GM18511 (cell line): ENCODE results near the gene ASTN1.
A peak's percentile ranks its signal among the peaks of the same experiment; 100 is the strongest.

Experiments
- ATAC-seq: cut with Tn5 transposase; IDR thresholded peaks from one replicate; pipeline ENCODE4 v1.9.1; 2021; ENCODE audit warnings: mild to moderate bottlenecking, moderate library complexity; ENCODE audit not compliant: unreplicated experiment

Gene ASTN1

DNA sequence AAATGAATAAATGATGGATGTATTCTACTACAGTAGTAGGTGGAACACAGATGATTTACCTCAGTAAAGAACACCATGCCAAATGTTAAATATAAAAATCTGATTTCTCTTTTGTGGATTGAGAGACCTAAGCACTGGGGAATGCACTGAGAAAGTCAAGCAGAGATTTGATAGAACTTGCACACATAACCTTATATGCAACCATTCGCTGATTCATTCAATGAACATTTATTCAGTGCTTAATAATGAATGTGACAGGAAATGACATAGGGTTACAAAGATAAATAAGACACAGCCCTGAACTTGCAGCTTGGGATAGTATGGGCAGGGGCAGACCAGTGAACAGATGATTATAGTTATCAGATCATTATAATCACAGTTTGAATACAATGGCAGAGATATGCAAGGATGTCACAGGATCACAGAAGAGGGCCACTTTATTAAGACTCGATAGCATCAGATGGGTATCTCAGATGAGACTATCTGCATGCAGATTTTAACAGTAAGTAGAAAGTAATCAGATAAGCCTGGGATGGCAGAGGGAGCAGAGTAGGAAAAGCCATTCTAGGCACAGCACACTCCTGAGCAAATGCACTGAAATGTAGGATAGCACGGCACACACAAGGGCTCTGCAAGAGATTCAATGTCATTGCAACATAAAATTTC is 169.4 kb downstream of the ASTN1 start:
- no peak for ATAC-seq

DNA sequence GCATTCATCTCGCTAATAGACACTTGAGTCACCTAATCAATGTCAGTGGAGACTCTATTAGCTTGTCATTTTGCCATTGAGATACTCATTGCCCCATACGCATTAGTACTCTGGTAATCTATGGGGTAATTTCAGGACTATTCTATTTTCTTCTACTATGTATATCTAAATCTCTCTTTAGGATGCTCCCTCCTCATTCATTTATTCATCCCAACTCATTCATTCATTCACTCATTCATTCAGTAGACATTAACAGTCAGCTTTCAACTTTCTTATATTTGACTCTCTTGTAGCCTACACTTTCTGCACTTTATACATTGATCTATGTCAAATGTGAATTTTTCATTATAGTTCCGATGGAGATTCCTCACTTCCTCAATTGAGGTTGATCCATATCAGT is 170.9 kb downstream of the ASTN1 start:
- ATAC-seq = no peak

DNA sequence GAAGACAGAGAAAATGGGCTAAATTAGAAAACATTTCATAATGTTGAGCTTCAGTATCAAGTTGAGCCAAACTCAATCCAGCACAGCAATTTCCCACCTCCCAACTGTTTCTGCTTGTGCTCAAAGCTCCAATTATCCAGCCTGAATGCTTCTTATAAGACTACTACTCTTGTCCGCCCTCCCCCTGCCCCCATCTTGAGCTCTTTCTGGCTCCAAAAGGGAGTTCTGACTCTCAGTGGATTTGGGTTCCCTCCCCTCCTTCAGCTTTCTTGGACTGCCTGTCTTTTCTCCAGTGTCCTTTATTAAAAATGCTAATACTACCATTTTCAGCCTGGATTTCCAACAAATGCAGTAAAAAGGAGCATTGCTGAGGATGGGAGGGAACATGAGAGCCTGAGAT is 174.8 kb downstream of the ASTN1 start:
- ATAC-seq = no peak

DNA sequence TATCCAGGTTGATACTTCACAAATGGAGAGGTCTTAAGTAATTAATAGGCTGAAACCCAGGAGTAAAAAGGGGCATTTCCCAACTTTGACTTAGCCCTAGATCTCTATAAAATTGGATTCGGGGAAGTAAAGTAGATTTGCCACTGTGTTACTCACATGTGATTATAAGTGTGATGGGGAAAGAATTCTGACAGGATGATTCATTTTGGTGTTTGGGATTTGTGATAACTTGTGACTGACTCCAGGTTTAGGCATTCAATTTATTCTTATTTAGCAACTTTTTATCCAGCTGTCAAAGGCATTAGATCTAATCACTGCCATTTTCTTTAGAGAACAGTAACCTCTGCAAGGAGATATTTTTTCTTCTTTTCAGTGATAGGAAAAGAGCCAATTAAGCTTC is 175.5 kb downstream of the ASTN1 start:
- ATAC-seq = no peak

DNA sequence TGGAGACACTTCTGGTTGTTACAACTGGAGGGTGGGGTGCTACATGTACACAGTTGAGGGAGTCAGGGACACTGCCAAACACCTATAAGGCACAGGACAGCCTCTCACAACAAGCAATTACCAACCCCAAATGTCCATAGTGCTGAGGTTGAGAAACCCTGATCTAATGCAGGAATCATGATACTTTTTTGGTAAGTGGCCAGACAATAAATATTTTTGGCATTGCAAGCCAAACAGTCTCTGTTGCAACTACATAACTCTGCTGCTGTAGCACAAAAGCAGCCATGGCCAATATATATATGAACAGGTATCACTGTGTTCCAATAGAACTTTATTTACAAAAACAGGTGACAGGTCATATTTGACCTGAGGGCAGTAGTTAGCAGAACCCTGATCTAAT is 177.5 kb downstream of the ASTN1 start:
- no peak for ATAC-seq

DNA sequence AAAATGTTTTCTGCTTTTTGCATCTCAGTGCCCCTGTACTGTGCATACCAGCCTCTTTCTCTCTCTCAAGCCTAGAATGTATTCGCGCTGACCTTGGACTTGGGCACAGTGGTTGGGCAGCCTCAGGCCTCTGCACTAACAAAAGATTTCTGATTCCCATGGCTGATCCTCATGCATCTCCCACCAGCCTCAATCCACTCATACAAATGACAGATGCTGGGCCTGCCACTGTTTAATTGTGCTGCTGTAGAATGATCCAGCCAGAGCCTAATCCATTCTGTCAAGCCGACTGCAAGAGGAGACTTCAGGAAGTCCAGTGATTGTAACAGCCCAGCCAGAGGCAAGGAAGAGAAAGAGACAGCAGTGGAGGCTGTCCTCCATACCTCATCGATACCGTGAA is 180.8 kb downstream of the ASTN1 start:
- no peak for ATAC-seq

DNA sequence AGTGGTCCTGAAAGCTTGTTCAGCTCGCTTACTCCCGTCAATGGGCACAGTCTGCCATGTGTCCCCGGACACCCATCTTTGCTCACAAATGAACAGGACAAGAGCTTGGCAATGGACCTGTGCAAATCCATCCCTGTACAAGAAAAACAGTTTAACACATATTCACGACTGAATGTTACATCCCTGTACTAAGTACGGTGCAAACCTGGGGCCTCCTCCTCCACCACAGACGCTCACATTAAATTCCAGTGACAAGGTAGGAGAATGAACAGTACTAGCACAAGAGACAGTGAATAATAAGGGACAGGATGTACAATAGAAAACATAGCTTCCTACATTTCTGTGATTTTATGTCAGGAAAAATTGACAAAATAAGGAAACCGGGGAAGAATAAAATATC is 187.7 kb downstream of the ASTN1 start:
- no peak for ATAC-seq

DNA sequence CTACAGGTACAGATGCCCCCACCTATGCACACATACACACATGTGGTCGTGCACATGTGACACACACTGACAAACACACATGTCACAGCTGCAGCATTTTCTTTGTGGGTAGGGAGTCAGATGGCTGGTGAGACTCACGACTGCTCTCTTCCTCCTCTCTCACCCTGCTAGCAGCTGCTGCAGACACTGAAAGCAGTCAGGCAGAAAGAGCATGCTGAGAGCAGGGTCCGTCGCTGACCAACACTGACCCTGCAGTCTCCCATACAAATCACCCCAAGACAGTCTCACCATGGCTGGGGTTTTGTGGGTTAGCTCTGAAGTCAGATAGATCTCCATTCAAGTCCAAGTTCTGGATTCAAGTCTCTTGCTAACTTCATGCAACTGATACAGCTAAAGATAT is 188.3 kb downstream of the ASTN1 start:
- ATAC-seq = no peak

DNA sequence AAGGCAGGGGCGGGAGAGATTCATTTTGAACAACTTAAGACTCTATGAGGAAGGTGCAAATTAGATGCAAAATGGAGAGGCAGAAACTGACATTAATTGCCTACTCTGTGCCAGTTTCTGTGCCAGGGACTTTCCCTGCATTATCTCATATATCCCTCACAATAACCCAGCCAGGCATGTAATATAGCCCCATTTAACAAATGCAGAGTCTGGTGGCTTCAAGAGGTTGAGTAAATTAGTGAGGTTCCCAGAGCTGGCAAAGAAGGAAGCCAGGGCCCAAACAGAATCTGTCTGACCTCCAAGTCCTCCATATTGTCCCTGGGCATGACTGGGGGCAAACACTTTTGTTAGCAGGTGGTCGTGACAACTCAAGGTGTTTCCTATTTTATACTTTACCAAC is 199.8 kb downstream of the ASTN1 start:
- no peak for ATAC-seq

DNA sequence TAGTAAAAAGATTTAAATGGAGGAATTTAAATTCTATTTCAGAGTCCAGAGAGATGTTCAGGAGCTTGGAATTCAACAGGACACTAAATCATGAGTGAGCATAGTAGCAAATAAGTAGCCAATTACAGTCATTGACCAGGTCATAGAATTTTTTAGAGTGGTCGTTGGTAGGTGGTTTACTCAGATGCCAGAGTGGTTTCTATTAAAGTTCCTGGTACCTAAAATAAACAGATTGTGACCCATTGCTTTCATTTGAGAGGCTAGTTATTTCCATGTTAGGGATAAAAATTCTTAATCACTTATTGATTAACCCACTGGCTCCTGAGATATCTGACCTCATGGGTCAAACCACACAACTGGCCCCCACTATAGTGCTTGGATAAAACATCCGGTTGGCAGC is 201.3 kb downstream of the ASTN1 start:
- ATAC-seq = no peak

DNA sequence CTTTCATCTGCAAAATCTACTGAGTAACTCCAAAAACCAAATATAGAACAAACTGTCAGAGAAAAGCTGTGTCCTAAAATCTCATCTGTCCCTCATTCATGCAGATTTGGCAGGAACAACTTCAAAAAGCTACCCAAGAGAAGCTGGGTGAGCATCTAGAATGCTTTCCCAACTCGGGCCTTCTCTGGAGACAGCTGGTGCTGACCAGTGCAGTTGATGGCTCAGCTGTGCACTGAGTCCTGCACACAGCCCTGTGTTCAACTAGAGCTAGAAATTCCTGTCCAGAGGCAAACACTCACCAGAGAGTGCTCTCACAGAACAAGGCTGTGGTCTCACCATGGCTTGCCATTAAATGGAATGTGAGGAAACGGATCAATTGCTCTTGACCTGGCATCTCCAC is 202.8 kb downstream of the ASTN1 start:
- no peak for ATAC-seq

DNA sequence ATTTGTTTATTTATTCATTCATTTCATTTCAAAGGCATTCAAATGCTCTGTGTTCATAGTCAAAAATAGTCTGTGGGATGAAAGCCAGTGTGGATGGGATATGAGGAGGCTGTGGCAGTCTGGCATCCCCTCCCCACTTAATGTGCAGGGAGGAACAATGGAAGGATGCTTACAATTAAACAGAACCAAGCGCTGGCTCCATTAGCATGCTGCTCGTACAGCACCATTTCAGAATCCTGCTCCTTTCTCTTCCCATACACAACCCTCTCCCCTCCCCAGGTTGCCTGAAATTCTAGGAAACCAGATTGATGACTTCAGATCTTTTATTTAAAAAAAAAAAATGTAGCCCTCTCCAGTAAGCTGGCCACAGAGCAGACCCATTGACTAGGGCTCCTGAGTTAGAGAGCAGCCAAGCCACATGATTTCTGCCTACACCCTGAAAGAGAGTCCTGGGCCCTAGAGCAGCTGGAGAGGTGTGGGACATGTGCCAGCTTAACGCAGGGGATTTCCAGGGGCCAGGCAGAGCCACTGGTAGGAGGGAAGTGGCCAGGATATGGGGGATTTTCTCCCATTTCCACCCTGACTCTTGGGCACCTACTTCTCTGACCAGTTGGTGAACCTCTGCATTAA is 205.2 kb downstream of the ASTN1 start:
- no peak for ATAC-seq

DNA sequence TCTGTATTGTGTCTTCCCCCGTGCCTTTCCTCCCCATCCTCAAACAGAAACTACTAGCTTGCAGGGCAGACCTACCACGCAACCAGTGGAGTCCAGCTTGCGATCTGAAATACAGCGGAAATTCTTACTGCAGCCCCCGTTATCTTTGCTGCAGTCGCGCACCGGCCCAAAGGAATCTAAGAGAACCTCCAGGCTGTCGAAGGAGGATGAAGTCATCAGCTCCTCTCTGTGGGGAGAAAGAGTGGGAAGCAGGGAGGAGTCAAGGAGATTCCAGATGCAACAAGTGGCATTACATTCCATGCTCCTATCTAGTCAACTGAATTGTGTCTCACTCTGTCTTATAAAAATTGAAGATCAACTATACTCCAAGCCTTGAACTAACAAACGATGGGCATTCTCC is 206.9 kb downstream of the ASTN1 start:
- ATAC-seq = no peak

DNA sequence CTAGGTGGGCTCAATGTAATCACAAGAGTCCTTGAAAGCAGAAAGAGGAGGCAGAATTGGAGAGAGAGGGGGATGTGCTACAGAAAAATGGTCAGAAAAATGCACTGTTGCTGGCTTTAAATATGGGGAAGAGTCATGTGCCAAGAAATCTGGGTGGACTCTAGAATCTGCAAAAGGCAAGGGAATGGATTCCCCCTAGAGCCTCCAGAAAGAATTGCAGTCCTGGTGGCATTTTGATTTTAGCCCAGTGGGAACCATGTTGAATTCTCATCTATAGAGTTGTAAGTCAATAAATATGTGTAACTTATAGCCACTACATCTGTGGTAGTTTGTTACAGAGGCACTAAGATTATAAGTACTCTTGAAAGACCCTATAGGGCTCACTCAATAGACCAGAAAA is 210.3 kb downstream of the ASTN1 start:
- no peak for ATAC-seq

DNA sequence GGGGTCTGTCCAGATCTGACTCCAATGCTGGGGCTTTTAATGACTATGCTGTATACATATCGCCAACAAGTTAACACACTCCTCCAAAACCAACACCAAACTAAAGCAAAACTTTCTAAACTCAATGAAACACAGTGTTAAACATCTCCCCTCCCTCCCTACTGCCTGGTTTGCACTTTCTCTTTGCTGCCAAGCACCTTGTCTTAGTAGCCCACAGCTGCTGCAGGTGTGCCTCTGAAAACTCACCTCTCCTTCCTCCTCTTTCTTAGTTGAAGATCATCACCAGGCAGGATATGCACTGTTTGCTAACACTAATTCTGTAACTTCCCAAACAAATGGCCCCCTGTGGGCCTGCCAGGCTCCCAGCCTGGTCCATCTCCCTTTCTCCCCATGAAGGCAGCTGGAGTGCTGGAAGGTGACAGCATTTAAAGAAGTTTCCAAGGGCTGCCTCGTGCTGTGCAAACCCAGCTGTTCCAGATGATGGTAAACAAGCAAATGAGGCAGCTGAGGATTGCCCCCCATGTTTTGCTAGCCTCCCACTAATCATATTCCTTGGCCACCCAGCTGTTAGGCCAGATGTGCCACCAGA is 213.7 kb downstream of the ASTN1 start:
- ATAC-seq = no peak

DNA sequence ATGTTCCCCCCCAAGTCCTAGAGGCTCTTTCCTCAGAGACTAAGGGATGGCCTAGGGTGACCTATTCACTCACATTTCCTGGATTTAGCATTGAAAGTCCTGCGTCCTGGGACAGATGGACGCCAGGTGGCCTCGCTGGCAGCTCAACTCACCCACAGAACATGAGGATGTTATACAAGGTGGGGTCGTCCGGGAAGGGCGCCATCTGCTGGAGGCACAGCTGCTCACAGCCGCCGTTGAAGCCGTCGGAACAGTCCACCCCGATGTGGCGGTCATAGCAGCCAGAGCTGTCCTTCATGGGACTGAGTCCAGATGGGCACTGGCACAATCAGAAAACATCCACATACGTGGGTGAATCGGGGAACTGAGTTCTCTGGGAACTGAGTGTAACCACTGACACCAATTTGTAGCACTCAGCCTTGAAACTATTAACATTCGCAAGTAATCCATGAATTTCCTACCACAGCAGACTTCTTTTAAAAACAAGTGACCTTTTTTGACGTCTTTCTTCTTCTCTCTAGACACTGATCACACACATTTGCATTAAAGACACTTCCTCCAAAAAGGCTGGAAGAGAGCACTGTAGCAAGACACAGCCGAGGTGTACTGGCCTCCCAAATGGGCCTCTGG is 215.4 kb downstream of the ASTN1 start:
- no peak for ATAC-seq

DNA sequence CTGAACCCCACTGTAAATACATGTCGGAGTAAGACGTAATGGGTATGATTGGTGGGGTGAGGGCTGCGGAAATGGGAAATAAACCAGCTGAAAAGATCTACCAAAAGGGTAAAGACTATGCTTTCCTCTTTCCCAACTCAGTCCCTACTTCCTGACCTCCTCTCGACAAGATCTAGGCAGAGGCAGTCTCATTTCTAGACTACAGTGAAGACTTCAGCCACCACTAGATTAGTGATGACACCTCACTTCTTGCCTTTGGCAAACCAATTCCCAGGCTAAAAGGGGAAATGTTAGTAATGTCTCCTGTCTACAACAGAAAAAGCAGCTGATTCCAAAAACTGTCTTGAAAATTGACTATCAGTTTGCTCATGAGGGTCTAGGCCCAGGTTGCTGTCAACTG is 219.9 kb downstream of the ASTN1 start:
- ATAC-seq = no peak

DNA sequence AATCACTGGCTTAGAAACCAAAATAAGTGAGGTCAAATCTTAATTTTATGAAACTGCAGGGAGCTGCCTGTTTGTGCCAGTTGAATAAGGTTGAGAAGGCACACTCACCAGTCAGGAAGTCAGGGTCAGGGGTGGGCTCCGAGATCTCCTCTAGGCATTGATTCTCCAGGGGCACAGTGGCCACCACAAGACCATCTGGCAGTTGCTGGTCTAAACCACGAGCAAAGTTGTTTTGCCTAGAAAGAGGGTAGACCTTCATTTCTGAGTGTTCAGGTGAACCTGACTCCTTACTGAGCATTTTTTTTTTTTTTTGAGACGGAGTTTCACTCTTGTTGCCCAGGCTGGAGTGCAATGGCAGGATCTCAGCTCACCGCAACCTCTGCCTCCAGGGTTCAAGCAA is 220.7 kb downstream of the ASTN1 start:
- ATAC-seq = no peak

DNA sequence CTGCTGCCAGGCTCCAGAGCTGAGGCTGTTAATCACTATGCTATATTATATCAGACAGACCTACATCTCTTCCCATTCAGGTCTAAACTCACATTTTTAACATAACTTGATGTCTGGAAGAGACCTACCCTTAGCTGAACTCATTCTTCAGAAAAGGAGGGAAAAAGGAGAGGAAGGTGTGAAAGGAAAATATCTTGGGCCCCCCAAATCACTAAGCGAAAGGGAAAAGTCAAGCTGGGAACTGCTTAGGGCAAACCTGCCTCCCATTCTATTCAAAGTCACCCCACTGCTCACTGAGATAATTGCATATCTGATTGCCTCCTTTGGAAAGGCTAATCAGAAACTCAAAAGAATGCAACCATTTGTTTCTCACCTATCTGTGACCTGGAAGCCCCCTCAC is 222.2 kb downstream of the ASTN1 start:
- ATAC-seq = no peak

DNA sequence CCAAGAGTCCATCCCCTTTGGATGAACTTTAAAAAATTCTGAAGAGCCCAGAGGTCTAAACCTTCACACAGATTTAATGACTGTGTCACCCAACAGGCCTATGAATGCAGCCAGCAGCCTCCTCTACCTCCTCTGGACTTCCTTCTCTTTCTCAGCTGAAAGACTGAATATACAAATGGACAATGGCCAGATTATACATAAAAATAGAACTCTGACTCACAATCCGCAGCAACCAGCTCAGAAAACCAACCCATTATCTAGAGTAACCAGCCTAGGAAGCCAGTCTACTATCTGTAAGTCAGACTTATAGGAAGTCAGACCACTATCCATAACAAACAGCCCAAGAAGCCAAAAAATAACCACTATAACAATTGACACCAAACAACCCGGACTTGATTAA is 224.5 kb downstream of the ASTN1 start:
- ATAC-seq = no peak

DNA sequence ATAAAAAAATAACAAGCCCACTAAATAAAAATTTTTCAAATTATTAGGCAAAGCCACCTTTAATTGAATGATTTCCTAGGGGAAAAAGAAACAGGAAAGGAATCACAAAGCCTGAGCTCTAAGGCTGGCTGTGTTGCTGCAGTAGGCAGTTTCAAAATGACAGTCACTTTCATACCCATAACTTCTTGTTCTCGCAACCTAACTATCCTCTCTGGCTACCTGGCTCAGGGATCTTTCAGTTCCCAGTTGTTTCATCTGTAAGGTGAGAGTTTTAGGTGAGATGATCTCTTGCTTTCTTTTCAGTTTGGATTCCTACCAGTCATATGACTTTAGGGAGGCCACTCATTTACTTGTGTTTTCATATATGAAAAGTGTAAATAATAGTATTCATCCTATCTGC is 226.1 kb downstream of the ASTN1 start:
- peak; percentile 50 for ATAC-seq

DNA sequence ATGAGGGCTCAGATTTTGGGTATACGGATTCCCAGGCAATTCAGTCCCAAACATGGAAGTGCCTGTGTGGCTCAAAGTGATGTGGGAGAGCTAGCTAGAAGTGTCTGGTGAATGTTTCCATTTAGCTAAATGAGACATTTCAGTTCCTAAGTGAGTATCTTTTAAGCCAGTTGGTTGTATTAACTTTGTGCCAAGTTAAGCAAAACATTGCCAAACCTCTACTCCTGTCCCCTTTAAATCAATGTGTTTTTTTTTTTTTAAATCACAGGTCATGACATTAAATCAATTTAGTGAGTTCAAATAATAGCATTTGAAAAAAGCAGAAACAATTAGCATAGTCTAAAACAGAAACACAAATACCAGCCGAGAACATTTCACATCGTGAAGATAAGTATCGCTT is 230.1 kb downstream of the ASTN1 start:
- ATAC-seq = no peak
